ENCODE results near the gene COL4A3. TPM values are rescaled to one million over a fixed set of nuclear protein-coding genes. Genes with fewer than 3 reads are reported as not detected.

The COL4A3 gene
- total and polyA plus RNA-seq, 4 experiments from 2014 or later = 0.03 TPM; not detected in 3

DNA sequence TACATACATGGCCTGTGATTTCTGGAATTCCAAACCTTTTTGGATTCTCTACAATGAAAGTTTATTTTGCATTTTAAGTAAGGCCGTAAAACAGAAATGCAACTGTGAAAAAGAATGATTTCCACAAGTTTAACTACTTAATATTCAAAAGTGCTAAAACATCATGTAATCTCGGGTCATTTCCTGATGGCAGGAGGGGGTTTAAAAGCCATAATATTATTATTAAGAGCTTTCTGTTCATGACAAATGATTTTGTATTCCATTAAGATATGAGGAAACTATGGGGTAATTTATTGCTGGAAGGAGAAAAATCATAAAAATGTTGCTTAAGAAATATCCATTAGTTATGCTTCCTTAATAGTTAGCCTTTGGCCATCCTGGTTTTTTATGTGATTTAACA, 65.7 kb downstream of the COL4A3 start:
- Mint-ChIP-seq H3K4me3 (no peak overlapping the region), H3K9me3 (peaks cover 0 to 6% (median 0%) of the 10 kb centered on the region in 8 donors), H3K36me3 (no peaks in the 10 kb centered on the region), H3K4me1 (no peaks in the 10 kb centered on the region), H3K27me3 (peaks cover 7 to 20% of the 10 kb centered on the region in 2 donors), H3K27ac (no peak overlapping the region)
- H3K4me1 ChIP-seq (ENCODE audit: insufficient read depth, low read length) = no peaks in the 10 kb centered on the region
- no peak overlapping the region for H3K4me3 ChIP-seq (ENCODE audit: low read length in 2 of 2)
- no peaks in the 10 kb centered on the region for H3K27me3 ChIP-seq (ENCODE audit: insufficient read depth, low read length)
- no peaks in the 10 kb centered on the region for H3K36me3 ChIP-seq (ENCODE audit: insufficient read depth, low read length)
- no peaks in the 10 kb centered on the region for H3K9me3 ChIP-seq (ENCODE audit: control insufficient read depth in 1 of 2, low read length in 2 of 2)
- intact Hi-C loops (cut with micrococcal nuclease) = loop anchor here (10.0 kb wide), 1 partner anchor 535 kb away; no protein-coding TSS in a partner anchor
- CTCF ChIA-PET (ENCODE audit: partially characterized antibody) = interaction anchor here (1.6 kb wide), 1 partner anchor 8 kb away, joined by 5 read pairs; no protein-coding TSS in a partner anchor
- POLR2A ChIA-PET (ENCODE audit: partially characterized antibody) = no interaction called here
- no peak for DNase-seq
- no peak overlapping the region for H3K27ac ChIP-seq (ENCODE audit: low read depth, low read length)

DNA sequence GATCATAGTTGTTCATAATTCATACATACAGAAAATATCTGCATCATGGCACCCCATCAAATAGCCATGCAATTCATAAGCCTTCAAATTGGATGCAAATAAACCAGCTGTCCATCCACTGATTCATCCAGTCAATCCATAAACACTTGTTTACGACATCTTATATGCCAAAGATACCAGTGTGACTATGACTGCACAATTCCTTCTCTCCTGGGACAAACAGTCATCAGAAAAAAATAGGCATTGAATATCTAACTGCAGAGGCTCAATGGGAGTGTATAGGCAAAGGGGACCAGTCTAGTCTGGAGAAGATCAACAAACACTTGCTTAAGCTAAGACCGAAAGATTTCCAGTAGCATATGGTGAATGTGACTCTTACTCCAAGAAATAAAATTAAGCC, 70.0 kb downstream of the COL4A3 start:
- CTCF ChIA-PET (ENCODE audit: partially characterized antibody) = no interaction called here
- Histone ChIP-seq H3K4me3 (ENCODE audit: low read length in 2 of 2) (no peak overlapping the region), H3K4me1 (ENCODE audit: insufficient read depth, low read length) (no peaks in the 10 kb centered on the region), H3K9me3 (ENCODE audit: control insufficient read depth in 1 of 2, low read length in 2 of 2) (no peaks in the 10 kb centered on the region), H3K27me3 (ENCODE audit: insufficient read depth, low read length) (no peaks in the 10 kb centered on the region), H3K36me3 (ENCODE audit: insufficient read depth, low read length) (no peaks in the 10 kb centered on the region), H3K27ac (ENCODE audit: low read depth, low read length) (no peak overlapping the region)
- intact Hi-C loops (cut with micrococcal nuclease) = loop anchor here (10.0 kb wide), 1 partner anchor 530 kb away; no protein-coding TSS in a partner anchor
- DNase-seq = no peak
- Mint-ChIP-seq H3K27me3 (peaks cover 3 to 8% of the 10 kb centered on the region in 2 donors), H3K9me3 (peaks cover 0 to 6% (median 0%) of the 10 kb centered on the region in 8 donors), H3K4me1 (no peaks in the 10 kb centered on the region), H3K4me3 (no peak overlapping the region), H3K36me3 (no peaks in the 10 kb centered on the region), H3K27ac (no peak overlapping the region)
- POLR2A ChIA-PET (ENCODE audit: partially characterized antibody) = no interaction called here

DNA sequence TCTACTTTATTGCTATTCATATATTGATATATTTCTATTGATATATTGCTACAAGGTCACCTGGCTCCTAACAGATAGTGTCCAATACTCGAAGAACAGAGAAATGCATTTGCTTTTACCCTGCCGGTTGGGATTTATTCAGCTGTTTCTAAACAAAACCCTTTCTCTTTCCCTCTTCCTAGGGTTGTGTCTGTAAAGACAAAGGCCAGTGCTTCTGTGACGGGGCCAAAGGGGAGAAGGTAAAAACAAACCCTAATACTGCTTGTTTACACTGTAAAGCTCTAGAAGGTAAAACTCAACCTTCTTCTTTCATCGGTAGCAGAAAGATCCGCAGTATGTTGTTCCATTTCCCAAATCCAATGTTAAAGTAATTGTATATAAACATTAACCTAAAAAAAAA, 73.4 kb downstream of the COL4A3 start:
- Mint-ChIP-seq H3K4me1 (no peaks in the 10 kb centered on the region), H3K9me3 (peaks cover 0 to 1% (median 0%) of the 10 kb centered on the region in 8 donors), H3K4me3 (no peak overlapping the region), H3K36me3 (no peaks in the 10 kb centered on the region), H3K27ac (no peak overlapping the region), H3K27me3 (peaks cover 8 to 15% of the 10 kb centered on the region in 2 donors)
- H3K9me3 ChIP-seq (ENCODE audit: control insufficient read depth in 1 of 2, low read length in 2 of 2) = no peaks in the 10 kb centered on the region
- H3K4me3 ChIP-seq (ENCODE audit: low read length in 2 of 2) = no peak overlapping the region
- intact Hi-C loops (cut with micrococcal nuclease) = loop anchor here (1.0 to 10.0 kb wide), 6 partner anchors 90 to 1569 kb away; partner anchors contain the start of gene MFF
- H3K4me1 ChIP-seq (ENCODE audit: insufficient read depth, low read length) = no peaks in the 10 kb centered on the region
- no peaks in the 10 kb centered on the region for H3K36me3 ChIP-seq (ENCODE audit: insufficient read depth, low read length)
- POLR2A ChIA-PET (ENCODE audit: partially characterized antibody) = interaction anchor here (0.7 kb wide), 1 partner anchor 242 kb away, joined by 4 read pairs; no protein-coding TSS in a partner anchor
- H3K27me3 ChIP-seq (ENCODE audit: insufficient read depth, low read length) = no peaks in the 10 kb centered on the region
- no peak for DNase-seq
- no peak overlapping the region for H3K27ac ChIP-seq (ENCODE audit: low read depth, low read length)
- CTCF ChIA-PET (ENCODE audit: partially characterized antibody) = interaction anchor here (0.6 to 3.1 kb wide), 20 partner anchors 10 to 1573 kb away, joined by 3 to 25 read pairs (median 6); no protein-coding TSS in a partner anchor

DNA sequence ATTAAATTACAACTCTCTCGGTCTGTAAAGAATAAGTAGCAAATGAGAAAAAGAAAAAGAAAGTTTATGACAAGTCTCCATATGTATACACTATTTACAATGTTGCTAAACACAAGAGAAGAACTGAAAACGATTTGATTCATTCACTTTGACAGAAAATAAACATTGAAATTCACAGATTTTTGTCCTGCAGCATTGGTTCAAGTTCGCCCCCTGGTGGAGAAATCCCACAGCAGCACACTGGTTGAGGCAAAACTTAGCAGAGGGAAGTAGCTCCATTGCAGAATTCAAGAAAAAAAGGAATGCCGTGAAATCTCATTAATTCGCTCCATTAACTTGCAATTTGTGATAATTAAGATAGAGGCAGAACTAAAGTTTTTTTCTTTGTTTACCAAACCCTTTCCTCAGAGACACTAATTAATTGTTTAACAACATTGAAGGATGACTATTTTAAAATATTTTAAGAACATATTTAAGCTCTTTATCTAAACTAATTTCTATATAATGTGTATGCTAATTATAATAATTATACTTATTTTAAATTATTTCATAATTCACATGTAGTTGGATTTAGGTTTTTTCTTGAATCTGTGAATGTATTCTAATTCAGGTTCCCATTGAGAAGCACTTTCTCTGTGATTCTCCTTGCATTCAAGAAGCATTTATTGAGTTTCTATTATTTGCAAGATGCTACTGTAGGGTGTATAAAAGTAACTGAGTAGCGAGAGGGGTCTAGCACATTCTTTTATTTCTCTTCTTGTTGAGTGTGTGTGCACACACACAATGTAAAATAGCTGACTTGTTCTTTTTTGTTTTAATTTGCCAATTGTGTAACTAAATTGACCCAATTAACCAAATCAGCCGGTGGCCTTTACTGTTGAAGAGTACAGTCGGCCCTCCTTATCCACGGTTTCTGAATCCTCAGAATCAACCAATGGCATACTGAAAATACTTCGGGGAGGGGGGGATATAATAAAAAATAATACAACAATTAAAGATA, 74.1 kb downstream of the COL4A3 start:
- Histone ChIP-seq H3K4me1 (ENCODE audit: insufficient read depth, low read length) (no peaks in the 10 kb centered on the region), H3K27ac (ENCODE audit: low read depth, low read length) (no peak overlapping the region), H3K36me3 (ENCODE audit: insufficient read depth, low read length) (no peaks in the 10 kb centered on the region), H3K9me3 (ENCODE audit: control insufficient read depth in 1 of 2, low read length in 2 of 2) (no peaks in the 10 kb centered on the region), H3K4me3 (ENCODE audit: low read length in 2 of 2) (no peak overlapping the region), H3K27me3 (ENCODE audit: insufficient read depth, low read length) (no peaks in the 10 kb centered on the region)
- peaks cover 9 to 15% of the 10 kb centered on the region in 2 donors for H3K27me3 Mint-ChIP-seq
- no peak overlapping the region for H3K4me3 Mint-ChIP-seq
- intact Hi-C loops (cut with micrococcal nuclease) = loop anchor here (1.0 to 10.0 kb wide), 6 partner anchors 89 to 1570 kb away; partner anchors contain the start of gene MFF
- POLR2A ChIA-PET (ENCODE audit: partially characterized antibody) = no interaction called here
- no peaks in the 10 kb centered on the region for H3K36me3 Mint-ChIP-seq
- no peaks in the 10 kb centered on the region for H3K4me1 Mint-ChIP-seq
- H3K9me3 Mint-ChIP-seq = peaks cover 0 to 1% (median 0%) of the 10 kb centered on the region in 8 donors
- peak; percentile 38 to 48 (median 40) for DNase-seq
- no peak overlapping the region for H3K27ac Mint-ChIP-seq
- CTCF ChIA-PET (ENCODE audit: partially characterized antibody) = interaction anchor here (0.6 to 3.1 kb wide), 26 partner anchors 8 to 1574 kb away, joined by 3 to 25 read pairs (median 4); no protein-coding TSS in a partner anchor

DNA sequence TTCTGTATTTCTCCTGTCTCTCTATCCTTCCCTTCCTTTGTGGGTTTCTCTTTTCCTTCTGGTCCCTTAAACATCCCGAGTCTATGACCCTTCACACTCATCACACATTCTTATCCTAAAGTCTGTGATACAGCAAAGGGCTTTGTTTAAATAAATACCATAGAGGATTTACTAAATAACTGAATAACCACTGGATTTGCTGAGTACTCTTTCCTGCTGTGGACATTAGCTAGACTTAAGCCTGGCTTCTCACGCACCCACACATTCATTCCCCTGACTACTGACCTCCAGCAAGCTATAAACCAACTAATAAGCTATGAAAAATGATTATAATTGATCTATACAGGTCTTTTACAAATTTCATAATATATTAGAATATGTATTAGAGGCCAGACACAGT, 76.6 kb downstream of the COL4A3 start:
- no peaks in the 10 kb centered on the region for H3K4me1 ChIP-seq (ENCODE audit: insufficient read depth, low read length)
- H3K27me3 Mint-ChIP-seq = peaks cover 8 to 11% of the 10 kb centered on the region in 2 donors
- H3K4me3 ChIP-seq (ENCODE audit: low read length in 2 of 2) = no peak overlapping the region
- H3K27ac Mint-ChIP-seq = no peak overlapping the region
- H3K27me3 ChIP-seq (ENCODE audit: insufficient read depth, low read length) = no peaks in the 10 kb centered on the region
- no peaks in the 10 kb centered on the region for H3K9me3 ChIP-seq (ENCODE audit: control insufficient read depth in 1 of 2, low read length in 2 of 2)
- no peaks in the 10 kb centered on the region for H3K36me3 Mint-ChIP-seq
- ChIA-PET CTCF (ENCODE audit: partially characterized antibody) (interaction anchor here (1.5 kb wide), 1 partner anchor 13 kb away, joined by 5 read pairs; no protein-coding TSS in a partner anchor), POLR2A (ENCODE audit: partially characterized antibody) (no interaction called here)
- no peaks in the 10 kb centered on the region for H3K36me3 ChIP-seq (ENCODE audit: insufficient read depth, low read length)
- H3K27ac ChIP-seq (ENCODE audit: low read depth, low read length) = no peak overlapping the region
- no peaks in the 10 kb centered on the region for H3K4me1 Mint-ChIP-seq
- peaks cover 0 to 1% (median 0%) of the 10 kb centered on the region in 8 donors for H3K9me3 Mint-ChIP-seq
- intact Hi-C loops (cut with micrococcal nuclease) = no loop called here
- no peak overlapping the region for H3K4me3 Mint-ChIP-seq
- DNase-seq = no peak

DNA sequence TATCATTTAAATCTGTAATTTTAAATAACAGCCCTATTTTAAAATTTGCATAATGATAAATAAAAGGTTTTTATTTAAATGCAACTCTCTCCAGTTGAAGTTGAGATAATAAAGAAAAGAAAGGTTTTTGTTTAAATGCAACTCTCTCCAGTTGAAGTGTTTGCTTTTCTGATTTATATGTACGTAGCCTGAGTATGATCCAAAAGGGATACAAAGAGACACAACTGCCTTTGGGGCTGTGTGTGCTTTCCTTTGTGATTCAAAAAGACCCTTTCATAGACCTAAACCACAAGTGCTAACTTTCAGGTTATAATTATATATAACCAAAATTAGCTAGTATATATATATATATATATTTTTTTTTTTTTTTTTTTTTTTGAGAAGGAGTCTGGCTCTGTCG, 84.5 kb downstream of the COL4A3 start:
- peaks cover 5 to 9% of the 10 kb centered on the region in 2 donors for H3K27me3 Mint-ChIP-seq
- H3K36me3 ChIP-seq (ENCODE audit: insufficient read depth, low read length) = no peaks in the 10 kb centered on the region
- intact Hi-C loops (cut with micrococcal nuclease) = no loop called here
- H3K27me3 ChIP-seq (ENCODE audit: insufficient read depth, low read length) = no peaks in the 10 kb centered on the region
- H3K36me3 Mint-ChIP-seq = peaks cover 0 to 4% of the 10 kb centered on the region in 2 donors
- H3K4me1 ChIP-seq (ENCODE audit: insufficient read depth, low read length) = no peaks in the 10 kb centered on the region
- no peak for DNase-seq
- H3K9me3 Mint-ChIP-seq = peaks cover 0 to 8% (median 0%) of the 10 kb centered on the region in 8 donors
- no peak overlapping the region for H3K27ac Mint-ChIP-seq
- H3K9me3 ChIP-seq (ENCODE audit: control insufficient read depth in 1 of 2, low read length in 2 of 2) = no peaks in the 10 kb centered on the region
- ChIA-PET POLR2A (ENCODE audit: partially characterized antibody) (no interaction called here), CTCF (ENCODE audit: partially characterized antibody) (interaction anchor here (3.9 kb wide), 1 partner anchor 11 kb away, joined by 25 read pairs; no protein-coding TSS in a partner anchor)
- no peaks in the 10 kb centered on the region for H3K4me1 Mint-ChIP-seq
- no peak overlapping the region for H3K27ac ChIP-seq (ENCODE audit: low read depth, low read length)
- no peak overlapping the region for H3K4me3 Mint-ChIP-seq
- H3K4me3 ChIP-seq (ENCODE audit: low read length in 2 of 2) = no peak overlapping the region

DNA sequence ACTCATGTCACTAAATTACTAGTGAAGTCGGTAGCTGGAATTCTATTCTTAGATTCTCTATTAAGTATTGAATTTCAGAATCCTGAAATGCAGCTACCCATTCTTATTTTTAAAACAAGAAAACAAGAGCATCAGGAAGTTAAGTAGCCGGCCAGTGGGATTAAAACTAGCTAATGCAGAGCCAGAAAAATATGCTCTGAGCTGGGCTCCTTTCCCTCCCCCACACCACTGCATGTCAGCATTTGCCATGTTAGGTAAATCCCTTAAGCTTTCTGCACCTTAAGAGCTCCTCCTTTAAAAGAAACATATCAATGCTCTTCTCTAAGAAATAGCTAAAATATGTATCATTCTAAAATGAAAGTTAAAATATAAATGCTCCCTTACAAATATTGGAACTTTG, 88.4 kb downstream of the COL4A3 start:
- ChIA-PET POLR2A (ENCODE audit: partially characterized antibody) (no interaction called here), CTCF (ENCODE audit: partially characterized antibody) (interaction anchor here (0.9 to 3.7 kb wide), 3 partner anchors 9 to 16 kb away, joined by 3 to 24 read pairs (median 4); no protein-coding TSS in a partner anchor)
- Histone ChIP-seq H3K27me3 (ENCODE audit: insufficient read depth, low read length) (no peaks in the 10 kb centered on the region), H3K27ac (ENCODE audit: low read depth, low read length) (no peak overlapping the region), H3K9me3 (ENCODE audit: control insufficient read depth in 1 of 2, low read length in 2 of 2) (no peaks in the 10 kb centered on the region), H3K4me3 (ENCODE audit: low read length in 2 of 2) (no peak overlapping the region), H3K36me3 (ENCODE audit: insufficient read depth, low read length) (no peaks in the 10 kb centered on the region), H3K4me1 (ENCODE audit: insufficient read depth, low read length) (no peaks in the 10 kb centered on the region)
- Mint-ChIP-seq H3K4me1 (no peaks in the 10 kb centered on the region), H3K27me3 (peaks cover 7% of the 10 kb centered on the region in 2 donors), H3K9me3 (peaks cover 0 to 8% (median 0%) of the 10 kb centered on the region in 8 donors), H3K4me3 (no peak overlapping the region), H3K27ac (no peak overlapping the region), H3K36me3 (peaks cover 0 to 4% of the 10 kb centered on the region in 2 donors)
- DNase-seq = no peak
- intact Hi-C loops (cut with micrococcal nuclease) = no loop called here
